IMR-90 (cell line): ENCODE data around the gene CCT7. TPM values are rescaled to one million over a fixed set of nuclear protein-coding genes. Genes with fewer than 3 reads are reported as not detected.

Experiments
- SMC3 ChIP-seq: fragments of 150-350 bp; IDR thresholded peaks from 2 replicates; pipeline ENCODE4 v1.6.1; 2016; ENCODE audit warnings: low read depth, mild to moderate bottlenecking, antibody characterized with exemption, low read length, moderate library complexity
- polyA plus RNA-seq, 3 experiments: library from polyadenylated mRNA; depleted of rRNA; stranded (reverse); fragments of >200 nt; gene quantifications; 2 replicates each; pipeline ENCODE4 v1.2.3, GENCODE V29; 2012; ENCODE audit warnings: low replicate concordance in 1 of 3
- total RNA-seq: library from RNA; depleted of rRNA; stranded (reverse); fragments of >200 nt; gene quantifications from 2 replicates; pipeline ENCODE4 v1.2.3, GENCODE V29; 2012
- TF ChIP-seq, protein P1 (sequence below): conservative IDR thresholded peaks from 2 replicates; pipeline ENCODE4 v1.5.1; 2012; ENCODE audit warnings: mild to moderate bottlenecking, low read depth, low read length, improper control_type of control experiment

The CCT7 gene
- total and polyA plus RNA-seq, 2 of the 4 experiments (the other 2 are of a cell fraction): 321 to 575 TPM

DNA sequence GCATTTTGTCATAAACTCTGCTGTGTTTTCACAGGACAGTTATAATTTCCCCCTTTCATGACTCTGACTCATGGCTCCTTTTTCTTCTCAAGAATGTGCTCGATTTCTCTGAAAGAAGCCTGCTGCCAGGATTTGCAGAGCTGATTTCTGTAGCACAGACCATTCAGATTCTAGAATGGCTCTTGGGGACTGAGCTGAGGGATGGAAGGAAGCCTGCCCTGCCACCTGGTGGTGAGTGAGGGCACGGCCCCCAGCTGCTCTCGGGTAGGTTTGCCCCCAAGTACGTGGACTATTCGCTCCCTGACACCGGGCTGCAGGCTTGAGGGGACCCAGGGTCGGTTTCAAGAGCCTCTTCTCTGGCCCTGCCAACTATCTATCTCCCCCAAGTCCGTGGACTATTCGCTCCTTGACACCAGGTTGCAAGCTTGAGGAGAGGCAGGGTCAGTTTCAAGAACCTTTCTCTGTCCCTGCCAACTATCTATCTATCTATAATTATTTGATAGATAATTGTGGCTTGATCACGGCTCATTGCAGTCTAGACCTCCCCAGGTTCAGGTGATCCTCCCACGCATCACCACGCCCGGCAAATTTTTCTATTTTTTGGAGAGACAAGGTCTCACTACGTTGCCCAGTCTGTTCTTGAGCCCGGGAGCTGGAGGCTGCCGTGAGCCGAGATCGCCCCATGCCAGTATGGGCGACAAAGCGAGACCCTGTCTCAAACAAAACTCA, 21.5 kb upstream of the CCT7 start (continued):
- TF ChIP-seq, protein P1, sequence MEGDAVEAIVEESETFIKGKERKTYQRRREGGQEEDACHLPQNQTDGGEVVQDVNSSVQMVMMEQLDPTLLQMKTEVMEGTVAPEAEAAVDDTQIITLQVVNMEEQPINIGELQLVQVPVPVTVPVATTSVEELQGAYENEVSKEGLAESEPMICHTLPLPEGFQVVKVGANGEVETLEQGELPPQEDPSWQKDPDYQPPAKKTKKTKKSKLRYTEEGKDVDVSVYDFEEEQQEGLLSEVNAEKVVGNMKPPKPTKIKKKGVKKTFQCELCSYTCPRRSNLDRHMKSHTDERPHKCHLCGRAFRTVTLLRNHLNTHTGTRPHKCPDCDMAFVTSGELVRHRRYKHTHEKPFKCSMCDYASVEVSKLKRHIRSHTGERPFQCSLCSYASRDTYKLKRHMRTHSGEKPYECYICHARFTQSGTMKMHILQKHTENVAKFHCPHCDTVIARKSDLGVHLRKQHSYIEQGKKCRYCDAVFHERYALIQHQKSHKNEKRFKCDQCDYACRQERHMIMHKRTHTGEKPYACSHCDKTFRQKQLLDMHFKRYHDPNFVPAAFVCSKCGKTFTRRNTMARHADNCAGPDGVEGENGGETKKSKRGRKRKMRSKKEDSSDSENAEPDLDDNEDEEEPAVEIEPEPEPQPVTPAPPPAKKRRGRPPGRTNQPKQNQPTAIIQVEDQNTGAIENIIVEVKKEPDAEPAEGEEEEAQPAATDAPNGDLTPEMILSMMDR: peak; percentile 83
- TF ChIP-seq SMC3: peak; percentile 64
